GM12865 (cell line): ENCODE results near the gene FRMD4A.

ENCODE experiments used
- DNase-seq: peaks from one replicate; pipeline ENCODE4 v3.0.0; 2010; ENCODE audit warnings: low read depth
- H3K4me3 ChIP-seq: 2 replicates; pipeline ENCODE4 v1.5.1; 2011; ENCODE audit warnings: mild to moderate bottlenecking, low read depth, low read length, control low read depth
- TF ChIP-seq, protein P1 (sequence below): IDR thresholded peaks from 2 replicates; pipeline ENCODE4 v1.5.1; 2011; ENCODE audit warnings: low read length, control low read depth, low read depth, inconsistent platforms; ENCODE audit not compliant: insufficient read depth; ENCODE audit errors: missing control alignments

FRMD4A gene

DNA sequence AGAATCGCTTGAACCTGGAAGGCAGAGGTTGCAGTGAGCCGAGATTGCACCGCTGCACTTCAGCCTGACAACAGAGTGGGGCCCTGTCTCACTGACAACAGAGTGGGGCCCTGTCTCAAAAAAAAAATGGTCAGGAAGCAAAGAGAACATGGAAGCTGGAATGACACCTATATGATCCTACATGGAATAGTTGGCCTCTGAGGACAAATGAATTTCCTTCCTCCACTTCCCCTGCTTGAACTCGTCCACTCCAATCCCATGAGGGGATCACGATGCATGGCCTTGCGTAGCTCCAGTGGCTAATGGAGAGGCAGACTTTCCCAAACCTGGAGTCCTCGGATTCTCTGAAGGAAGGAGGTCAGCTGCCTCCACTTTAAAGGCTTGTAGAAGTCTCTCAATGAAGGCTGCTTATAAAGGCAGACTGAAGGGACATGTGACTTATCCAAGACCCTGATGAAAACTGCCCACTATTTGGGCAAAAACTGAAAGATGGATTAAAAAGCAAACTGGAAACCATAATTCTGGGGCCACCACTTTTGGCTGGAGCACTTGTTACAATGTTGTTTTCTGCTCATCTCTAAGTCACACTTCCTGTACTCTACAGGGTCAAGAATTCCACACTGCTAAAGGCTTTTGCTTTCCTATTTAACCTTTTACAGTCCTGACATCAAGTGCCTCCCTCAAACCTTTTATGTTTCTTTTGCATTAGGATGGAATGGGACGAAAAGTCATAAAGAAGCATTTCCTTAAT lies 529.4 kb downstream of the FRMD4A start:
- DNase-seq = no peak
- H3K4me3 ChIP-seq = no peak overlapping the region
- TF ChIP-seq, protein P1, sequence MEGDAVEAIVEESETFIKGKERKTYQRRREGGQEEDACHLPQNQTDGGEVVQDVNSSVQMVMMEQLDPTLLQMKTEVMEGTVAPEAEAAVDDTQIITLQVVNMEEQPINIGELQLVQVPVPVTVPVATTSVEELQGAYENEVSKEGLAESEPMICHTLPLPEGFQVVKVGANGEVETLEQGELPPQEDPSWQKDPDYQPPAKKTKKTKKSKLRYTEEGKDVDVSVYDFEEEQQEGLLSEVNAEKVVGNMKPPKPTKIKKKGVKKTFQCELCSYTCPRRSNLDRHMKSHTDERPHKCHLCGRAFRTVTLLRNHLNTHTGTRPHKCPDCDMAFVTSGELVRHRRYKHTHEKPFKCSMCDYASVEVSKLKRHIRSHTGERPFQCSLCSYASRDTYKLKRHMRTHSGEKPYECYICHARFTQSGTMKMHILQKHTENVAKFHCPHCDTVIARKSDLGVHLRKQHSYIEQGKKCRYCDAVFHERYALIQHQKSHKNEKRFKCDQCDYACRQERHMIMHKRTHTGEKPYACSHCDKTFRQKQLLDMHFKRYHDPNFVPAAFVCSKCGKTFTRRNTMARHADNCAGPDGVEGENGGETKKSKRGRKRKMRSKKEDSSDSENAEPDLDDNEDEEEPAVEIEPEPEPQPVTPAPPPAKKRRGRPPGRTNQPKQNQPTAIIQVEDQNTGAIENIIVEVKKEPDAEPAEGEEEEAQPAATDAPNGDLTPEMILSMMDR = no peak

DNA sequence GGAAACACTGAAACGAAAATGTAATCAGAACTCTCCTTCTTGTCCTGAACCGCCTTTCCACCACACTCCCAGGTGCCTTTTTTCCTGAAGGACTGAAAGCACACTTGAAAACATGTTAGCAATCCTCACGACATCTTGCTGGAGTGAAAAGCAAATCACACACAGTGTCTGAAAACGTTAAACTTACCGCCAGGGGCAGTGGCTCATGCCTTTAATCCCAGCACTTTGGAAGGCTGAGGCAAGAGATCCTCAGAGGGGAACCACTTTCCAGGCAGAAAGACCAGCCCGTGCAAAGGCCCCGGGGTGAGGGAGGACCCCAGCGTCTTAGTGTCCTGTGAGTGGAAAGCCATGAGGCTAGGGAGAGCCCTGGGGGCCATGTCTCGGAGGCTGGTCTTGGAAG lies 533.6 kb downstream of the FRMD4A start:
- H3K4me3 ChIP-seq = no peak overlapping the region
- TF ChIP-seq, protein P1 = no peak
- DNase-seq = no peak

DNA sequence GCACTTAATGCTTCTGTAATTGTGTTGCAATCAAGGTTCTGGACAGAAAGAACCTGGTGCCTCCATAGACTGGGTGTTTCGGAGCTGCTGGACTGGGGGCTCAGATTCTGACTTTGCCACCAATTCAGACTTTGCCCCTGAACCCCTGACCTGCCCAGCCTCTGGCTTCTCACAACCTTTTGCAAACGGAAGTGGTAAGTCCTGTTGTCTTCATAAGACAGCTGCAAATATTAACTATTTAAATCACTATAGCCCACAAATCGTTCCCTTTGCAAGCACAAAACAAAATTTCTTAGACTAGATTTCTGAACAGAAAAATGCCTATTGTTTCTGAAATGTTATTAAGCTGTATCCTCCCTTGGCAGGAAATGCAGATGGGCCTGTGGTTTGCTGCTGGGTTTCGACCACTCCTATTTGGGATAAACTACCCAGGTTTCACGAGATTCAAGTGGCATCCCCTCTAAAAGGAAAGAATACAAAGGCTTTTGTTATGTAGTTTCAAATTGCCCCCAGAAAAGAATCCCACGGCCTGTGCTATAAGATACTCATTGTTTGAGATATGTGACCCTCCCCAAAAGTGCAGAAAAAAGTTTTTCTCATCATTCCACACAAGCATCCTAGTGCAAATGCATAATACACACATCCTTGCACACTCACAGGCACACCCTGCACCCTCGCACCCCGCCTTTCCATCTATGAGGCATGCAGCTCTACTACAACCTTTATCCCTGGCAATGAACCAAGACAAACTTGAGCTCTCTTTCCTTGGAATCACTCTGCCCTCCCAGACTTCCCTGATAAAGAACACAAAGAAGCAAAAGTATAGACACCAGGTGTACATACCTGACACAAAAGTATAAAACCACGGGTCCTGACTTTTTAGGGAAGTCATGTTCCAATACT lies 534.8 kb downstream of the FRMD4A start:
- H3K4me3 ChIP-seq = no peak overlapping the region
- peak; percentile 34 for DNase-seq
- TF ChIP-seq, protein P1 = no peak

DNA sequence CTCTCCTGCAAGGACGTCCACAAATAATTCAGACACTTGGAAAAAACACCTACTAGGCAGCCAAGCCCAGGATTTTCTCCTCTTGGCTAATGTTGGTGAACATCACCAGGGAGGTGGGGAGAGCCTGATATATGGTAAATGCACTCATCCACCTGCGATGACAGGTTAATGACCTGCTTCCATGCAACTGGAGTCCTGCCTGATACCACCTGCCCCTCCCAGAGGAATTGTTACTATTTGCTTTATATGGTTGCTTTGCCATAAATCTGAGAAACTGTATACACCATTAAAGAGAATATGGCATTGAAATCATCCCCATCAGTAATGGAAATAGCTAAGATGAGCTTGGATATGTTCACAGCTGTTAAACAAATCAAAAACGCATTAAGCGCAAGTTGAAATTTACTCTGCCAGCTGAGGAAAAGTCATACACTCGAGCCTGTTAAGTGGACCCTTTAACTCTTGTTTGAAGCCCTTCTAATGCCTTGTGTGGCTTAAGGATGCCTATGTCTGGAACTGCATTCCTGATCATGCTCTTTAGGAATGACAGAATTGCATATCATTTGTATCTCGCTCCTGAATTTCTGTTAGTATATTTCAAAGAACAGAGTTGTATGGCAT lies 535.6 kb downstream of the FRMD4A start:
- TF ChIP-seq, protein P1 = no peak
- no peak overlapping the region for H3K4me3 ChIP-seq
- no peak for DNase-seq

DNA sequence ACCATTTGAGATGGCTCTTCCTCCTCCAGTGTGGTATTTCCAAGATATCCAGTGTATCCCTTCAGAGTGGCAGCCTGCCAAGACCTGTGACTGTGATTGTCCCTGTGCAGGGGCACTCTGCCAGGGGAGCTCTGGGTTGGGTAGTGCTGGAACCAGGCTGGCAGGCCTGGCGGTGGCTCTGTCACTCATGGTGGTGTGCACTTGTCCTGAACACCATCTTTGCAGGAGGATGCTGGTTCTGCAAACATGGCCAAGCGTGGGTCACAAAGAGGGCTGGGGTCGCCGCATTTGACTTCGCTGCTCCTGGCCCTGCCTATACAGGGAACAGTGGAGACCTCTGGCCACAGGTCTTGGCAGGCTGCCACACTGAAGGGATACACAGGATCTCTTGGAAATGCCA lies 538.7 kb downstream of the FRMD4A start:
- no peak overlapping the region for H3K4me3 ChIP-seq
- no peak for DNase-seq
- TF ChIP-seq, protein P1 = no peak

DNA sequence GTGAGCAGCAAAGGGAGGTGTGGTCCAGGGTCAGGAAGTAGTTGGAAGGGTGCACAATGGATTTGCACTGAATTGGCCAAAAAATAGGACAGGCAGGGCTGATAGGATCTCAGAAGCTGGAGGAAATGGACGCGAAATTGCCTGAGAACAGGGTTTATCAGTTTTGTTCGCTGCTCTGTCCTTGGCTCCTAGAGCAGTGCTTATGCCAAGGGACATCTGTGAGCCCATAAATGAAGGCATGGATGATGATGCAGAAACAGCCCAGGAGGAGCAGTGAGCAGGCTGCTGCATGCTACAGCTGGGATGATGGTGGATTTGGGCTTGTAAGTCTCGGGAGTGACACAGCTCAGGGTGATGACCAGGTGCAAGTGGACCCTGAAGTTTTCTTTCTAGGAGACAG lies 539.2 kb downstream of the FRMD4A start:
- no peak for DNase-seq
- TF ChIP-seq, protein P1 = no peak
- H3K4me3 ChIP-seq = no peak overlapping the region
